A549 (cell line): ENCODE data around the gene SLC6A3. TPM values are rescaled to one million over a fixed set of nuclear protein-coding genes. Genes with fewer than 3 reads are reported as not detected.

Source experiments
- ATAC-seq, 2 experiments: fragments of 200-7000 bp in 1 of 2; fragments of >200 bp in 1 of 2; cut with Nextera tagmentation in 1 of 2; cut with Tn5 transposase in 1 of 2; 3 replicates each; pipeline versions ENCODE4 v1.8.0 to v1.9.1; 2018 to 2020; ENCODE audit warnings: mild to moderate bottlenecking in 1 of 2, moderate library complexity in 1 of 2
- CTCF ChIA-PET: fragments of 300-600 bp; sonication (Branson Sonifier 250); formaldehyde crosslinking; extraction: SDS; loops from one replicate; lab custom pipeline; 2021; ENCODE audit warnings: antibody characterized with exemption, inconsistent platforms; lab: Yijun Ruan, JAX
- POLR2A ChIA-PET: fragments of 350-600 bp; formaldehyde crosslinking; extraction: SDS; loops from one replicate; lab custom pipeline; 2021; ENCODE audit warnings: antibody characterized with exemption, inconsistent platforms; lab: Yijun Ruan, JAX
- DNase-seq, 2 experiments: peaks; one replicate each; pipeline versions ENCODE4 v3.0.0 to v3.0.0-alpha.2; 2011 to 2016; ENCODE audit warnings: low read depth in 1 of 2, low spot score in 1 of 2
- FAIRE-seq: peaks from 2 replicates; lab custom pipeline; 2011; peaks lifted over from hg19 to GRCh38; lab: Jason Lieb, UNC
- H3K27ac ChIP-seq, 2 experiments: fragments of >200 bp; sonication (Bioruptor Twin); formaldehyde crosslinking; 3 replicates each; pipeline ENCODE4 v1.5.1; 2016 to 2017
- H3K4me1 ChIP-seq: fragments of >200 bp; sonication (Bioruptor Twin); formaldehyde crosslinking; 3 replicates; pipeline ENCODE4 v1.6.1; 2016
- H3K4me2 ChIP-seq: fragments of >200 bp; sonication (Bioruptor Twin); formaldehyde crosslinking; 3 replicates; pipeline ENCODE4 v1.6.1; 2016
- H3K4me3 ChIP-seq: fragments of >200 bp; sonication (Bioruptor Twin); formaldehyde crosslinking; 3 replicates; pipeline ENCODE4 v1.5.1; 2016
- H3K9me3 ChIP-seq: fragments of >200 bp; sonication (Bioruptor Twin); formaldehyde crosslinking; 3 replicates; pipeline ENCODE4 v1.6.1; 2016
- CBX8 ChIP-seq: fragments of 200-600 bp; sonication (generic); IDR thresholded peaks from 2 replicates; pipeline ENCODE4 v1.6.1; 2016
- CEBPB ChIP-seq, 2 experiments: fragments of >200 bp in 1 of 2; sonication (Bioruptor Twin) in 1 of 2; formaldehyde crosslinking in 1 of 2; IDR thresholded peaks; 2 replicates each; pipeline ENCODE4 v1.6.1; 2012 to 2016
- CHD2 ChIP-seq: fragments of 150-350 bp; IDR thresholded peaks from 2 replicates; pipeline ENCODE4 v1.6.1; 2014; ENCODE audit warnings: low read length; ENCODE audit not compliant: partially characterized antibody
- CTCF ChIP-seq: fragments of >200 bp; sonication (Bioruptor Twin); formaldehyde crosslinking; IDR thresholded peaks from 3 replicates; pipeline ENCODE4 v1.5.1; 2016
- E2F6 ChIP-seq: IDR thresholded peaks from 2 replicates; pipeline ENCODE4 v1.6.1; 2012; ENCODE audit warnings: low read depth, borderline replicate concordance
- HDAC2 ChIP-seq: fragments of 200-600 bp; sonication (generic); IDR thresholded peaks from 2 replicates; pipeline ENCODE4 v1.6.1; 2016
- HEYL ChIP-seq: fragments of 250-450 bp; sonication (Bioruptor Pico); IDR thresholded peaks from 2 replicates; pipeline ENCODE4 v1.8.0; 2021; ENCODE audit warnings: mild to moderate bottlenecking, moderate library complexity
- HMGXB4 ChIP-seq: fragments of 250-450 bp; sonication (Bioruptor Pico); IDR thresholded peaks from 2 replicates; pipeline ENCODE4 v1.5.0; 2021; ENCODE audit warnings: mild to moderate bottlenecking, moderate library complexity, borderline replicate concordance
- HOXB5 ChIP-seq: fragments of 250-450 bp; sonication (Bioruptor Pico); IDR thresholded peaks from 2 replicates; pipeline ENCODE4 v1.5.0; 2020; ENCODE audit warnings: mild to moderate bottlenecking, moderate library complexity
- MAZ ChIP-seq: fragments of 150-350 bp; IDR thresholded peaks from 2 replicates; pipeline ENCODE4 v1.6.1; 2014; ENCODE audit warnings: antibody characterized with exemption, low read depth, low read length, borderline replicate concordance
- NFE2L2 ChIP-seq: fragments of 150-350 bp; conservative IDR thresholded peaks from 2 replicates; pipeline ENCODE4 v1.6.1; 2014; ENCODE audit warnings: low read length
- NR3C1 ChIP-seq: fragments of >200 bp; sonication (Bioruptor Twin); formaldehyde crosslinking; IDR thresholded peaks from 3 replicates; pipeline ENCODE4 v1.6.1; 2017
- POLR2A ChIP-seq: IDR thresholded peaks from 2 replicates; pipeline ENCODE4 v1.6.1; 2012; ENCODE audit warnings: mild to moderate bottlenecking, low read length
- POLR2AphosphoS2 ChIP-seq: conservative IDR thresholded peaks from 2 replicates; pipeline ENCODE4 v1.6.1; 2012; ENCODE audit warnings: low read length, improper control_type of control experiment, inconsistent platforms
- RAD21 ChIP-seq, 2 experiments: fragments of >200 bp in 1 of 2; sonication (Bioruptor Twin) in 1 of 2; formaldehyde crosslinking in 1 of 2; IDR thresholded peaks in 1 of 2; conservative IDR thresholded peaks in 1 of 2; 2 replicates in 1 of 2; 3 replicates in 1 of 2; pipeline ENCODE4 v1.6.1; 2012 to 2018; ENCODE audit warnings: inconsistent platforms in 1 of 2
- REST ChIP-seq: fragments of 200-600 bp; sonication (generic); IDR thresholded peaks from 2 replicates; pipeline ENCODE4 v1.6.1; 2016; ENCODE audit warnings: antibody characterized with exemption, mild to moderate bottlenecking, moderate library complexity
- RNF2 ChIP-seq: fragments of 200-600 bp; sonication (generic); IDR thresholded peaks from 2 replicates; pipeline ENCODE4 v1.6.1; 2016; ENCODE audit warnings: low read depth, mild to moderate bottlenecking, antibody characterized with exemption, moderate library complexity, borderline replicate concordance
- SREBF2 ChIP-seq: fragments of 450-650 bp; IDR thresholded peaks from 2 replicates; pipeline ENCODE4 v1.6.1; 2014; ENCODE audit warnings: mild to moderate bottlenecking, moderate library complexity
- ZFP36 ChIP-seq: fragments of 450-650 bp; IDR thresholded peaks from 2 replicates; pipeline ENCODE4 v1.6.1; 2014; ENCODE audit warnings: borderline replicate concordance; ENCODE audit not compliant: partially characterized antibody
- WGBS: methylation state at CpG from one replicate; pipeline ENCODE4 v1.1.6; 2017; ENCODE audit errors: missing lambda C conversion rate; 5-methylcytosine and 5-hydroxymethylcytosine counted together
- polyA plus RNA-seq, 4 experiments: library from polyadenylated mRNA; depleted of rRNA in 3 of 4; stranded (reverse); fragments of >200 nt; fragmentation: RNase III in 1 of 4; extraction: RNeasy Plus Mini Kit Qiagen cat#74134 plus additional on column Dnase treatment in 1 of 4; gene quantifications; 2 replicates in 3 of 4; 3 replicates in 1 of 4; pipeline ENCODE4 v1.2.3, GENCODE V29; 2011 to 2017
- TF ChIP-seq, protein P1 (sequence below): fragments of 450-650 bp; IDR thresholded peaks from 2 replicates; pipeline ENCODE4 v1.6.1; 2014; ENCODE audit warnings: antibody characterized with exemption
- TF ChIP-seq, protein P2 (sequence below): fragments of >200 bp; sonication (Bioruptor Twin); formaldehyde crosslinking; IDR thresholded peaks from 3 replicates; pipeline ENCODE4 v1.6.1; 2016
- TF ChIP-seq, protein P3 (sequence below): fragments of >200 bp; sonication (Bioruptor Twin); formaldehyde crosslinking; IDR thresholded peaks from 2 replicates; pipeline ENCODE4 v1.6.1; 2016

The SLC6A3 gene
- polyA plus RNA-seq, 2 of the 4 experiments (the other 2 are of a cell fraction) = 0.05 to 0.06 TPM

DNA sequence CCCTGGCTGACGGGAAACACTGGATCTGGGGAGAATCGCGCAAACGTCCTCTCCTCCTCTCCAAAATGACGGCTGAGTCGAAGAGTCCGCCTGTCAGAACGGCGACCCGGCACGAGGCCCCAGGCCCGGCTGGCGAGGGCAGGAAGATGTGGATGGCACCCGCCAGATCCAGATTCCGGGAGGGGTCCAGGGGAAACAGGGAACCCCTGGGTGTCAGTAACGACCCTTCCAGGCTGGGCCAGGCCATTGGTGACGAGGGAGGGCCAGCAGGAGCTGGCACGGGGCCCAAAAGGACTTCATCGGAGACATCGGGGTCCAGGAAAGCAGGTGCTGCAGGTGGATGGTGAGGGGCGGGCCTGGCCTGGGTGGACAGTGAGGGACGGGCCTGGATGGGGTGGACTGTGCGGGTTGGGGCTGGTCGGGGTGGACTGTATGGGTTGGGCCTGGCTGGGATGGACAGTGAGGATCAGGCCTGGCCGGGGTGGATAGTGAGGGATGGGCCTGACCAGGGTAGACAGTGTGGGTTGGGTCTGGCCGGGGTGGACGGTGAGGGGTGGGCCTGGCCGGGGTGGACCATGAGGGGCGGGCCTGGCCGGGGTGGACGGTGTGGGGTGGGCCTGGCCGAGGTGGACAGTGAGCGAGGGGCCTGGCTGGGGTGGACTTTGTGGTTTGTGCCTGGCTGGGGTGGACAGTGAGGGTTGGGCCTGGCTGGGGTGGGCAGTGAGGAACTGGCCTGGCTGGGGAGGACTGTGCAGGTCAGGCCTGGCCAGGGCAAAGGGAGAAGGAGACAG is 14.0 kb downstream of the SLC6A3 start:
- FAIRE-seq (no peak), ATAC-seq (no peak; a peak in 1 of 6 replicates), DNase-seq (no peak)
- TF ChIP-seq HMGXB4 (CRISPR knock-in tag) (no peak), E2F6 (no peak), MAZ (no peak), HEYL (CRISPR knock-in tag) (no peak), NR3C1 (no peak), RAD21 (conservative IDR thresholded peaks at IDR 0.05 in 1 of 2, IDR thresholded peaks at IDR 0.05 in 1 of 2) (no peak), CEBPB (IDR thresholded peaks at IDR 0.05) (no peak), ZFP36 (no peak), HOXB5 (CRISPR knock-in tag) (no peak), POLR2AphosphoS2 (no peak), NFE2L2 (no peak)
- TF ChIP-seq, protein P1, sequence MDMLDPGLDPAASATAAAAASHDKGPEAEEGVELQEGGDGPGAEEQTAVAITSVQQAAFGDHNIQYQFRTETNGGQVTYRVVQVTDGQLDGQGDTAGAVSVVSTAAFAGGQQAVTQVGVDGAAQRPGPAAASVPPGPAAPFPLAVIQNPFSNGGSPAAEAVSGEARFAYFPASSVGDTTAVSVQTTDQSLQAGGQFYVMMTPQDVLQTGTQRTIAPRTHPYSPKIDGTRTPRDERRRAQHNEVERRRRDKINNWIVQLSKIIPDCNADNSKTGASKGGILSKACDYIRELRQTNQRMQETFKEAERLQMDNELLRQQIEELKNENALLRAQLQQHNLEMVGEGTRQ = no peak
- TF ChIP-seq, protein P2, sequence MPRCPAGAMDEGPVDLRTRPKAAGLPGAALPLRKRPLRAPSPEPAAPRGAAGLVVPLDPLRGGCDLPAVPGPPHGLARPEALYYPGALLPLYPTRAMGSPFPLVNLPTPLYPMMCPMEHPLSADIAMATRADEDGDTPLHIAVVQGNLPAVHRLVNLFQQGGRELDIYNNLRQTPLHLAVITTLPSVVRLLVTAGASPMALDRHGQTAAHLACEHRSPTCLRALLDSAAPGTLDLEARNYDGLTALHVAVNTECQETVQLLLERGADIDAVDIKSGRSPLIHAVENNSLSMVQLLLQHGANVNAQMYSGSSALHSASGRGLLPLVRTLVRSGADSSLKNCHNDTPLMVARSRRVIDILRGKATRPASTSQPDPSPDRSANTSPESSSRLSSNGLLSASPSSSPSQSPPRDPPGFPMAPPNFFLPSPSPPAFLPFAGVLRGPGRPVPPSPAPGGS = no peak
- TF ChIP-seq, protein P3, sequence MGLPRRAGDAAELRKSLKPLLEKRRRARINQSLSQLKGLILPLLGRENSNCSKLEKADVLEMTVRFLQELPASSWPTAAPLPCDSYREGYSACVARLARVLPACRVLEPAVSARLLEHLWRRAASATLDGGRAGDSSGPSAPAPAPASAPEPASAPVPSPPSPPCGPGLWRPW = no peak
- POLR2A ChIA-PET = no interaction called here
- Histone ChIP-seq H3K4me1 (no peaks in the 10 kb centered on the region), H3K4me2 (no peak overlapping the region), H3K4me3 (no peak overlapping the region), H3K27ac (no peak overlapping the region), H3K9me3 (peaks cover 33% of the 10 kb centered on the region)
- WGBS = 48% methylated on average over 20 of the region's 33 CpGs
- CTCF ChIA-PET = no interaction called here

GRCh38 chr5:1430121-1430795 is 15.0 kb downstream of the SLC6A3 start:
- WGBS = 46% methylated on average over 24 of the region's 26 CpGs
- FAIRE-seq = no peak
- ChIA-PET CTCF (no interaction called here), POLR2A (no interaction called here)
- ATAC-seq = no peak
- H3K4me1 ChIP-seq = no peaks in the 10 kb centered on the region
- H3K27ac ChIP-seq = no peak overlapping the region
- H3K9me3 ChIP-seq = peaks cover 37% of the 10 kb centered on the region
- no peak for DNase-seq
- H3K4me2 ChIP-seq = no peak overlapping the region
- no peak overlapping the region for H3K4me3 ChIP-seq
- no peak for TF ChIP-seq HMGXB4 (CRISPR knock-in tag)
- TF ChIP-seq CBX8 = no peak
- TF ChIP-seq CHD2 = no peak
- TF ChIP-seq RNF2 = no peak
- no peak for TF ChIP-seq SREBF2
- TF ChIP-seq MAZ = no peak
- no peak for TF ChIP-seq POLR2A
- TF ChIP-seq REST = no peak
- no peak for TF ChIP-seq HDAC2
- no peak for TF ChIP-seq CTCF
